Ovary (tissue), 3 donors: ENCODE measurements around the gene THSD4.

Experiments used
- CTCF ChIP-seq, 3 donors: fragments of 450-650 bp in 2 of 3; fragments of 200-600 bp in 1 of 3; IDR thresholded peaks; one replicate each; pipeline versions ENCODE4 v1.5.1 to v1.8.0; 2016 to 2022; ENCODE audit warnings: antibody characterized with exemption in 3 of 3, mild to moderate bottlenecking in 1 of 3
- EP300 ChIP-seq: sonication (generic); formaldehyde crosslinking; IDR thresholded peaks from one replicate; pipeline ENCODE4 v1.6.1; 2017; ENCODE audit warnings: antibody characterized with exemption
- POLR2A ChIP-seq: fragments of 450-650 bp; IDR thresholded peaks from one replicate; pipeline ENCODE4 v1.6.1; 2017; ENCODE audit warnings: antibody characterized with exemption, mild to moderate bottlenecking, moderate library complexity
- donor health status: DM: no; HTN: no; CAD: no.

- TF ChIP-seq EP300 = no peak
- no peak for TF ChIP-seq CTCF (IDR thresholded peaks at IDR 0.05)
- TF ChIP-seq POLR2A = no peak
Measured at GRCh38 chr15:71111950-71112349, 3.3 kb upstream of the THSD4 start.
